OCI-LY1 (cell line): ENCODE results near the gene PTP4A2.

ENCODE experiments used
- H2AFZ ChIP-seq: fragments of 200-600 bp; sonication (generic), shearing (Covaris generic); 2 replicates; pipeline ENCODE4 v1.6.0; 2014; ENCODE audit warnings: antibody characterized with exemption, mild to moderate bottlenecking, low read length
- H3F3A ChIP-seq: fragments of 200-600 bp; sonication (generic), shearing (Covaris generic); 2 replicates; pipeline ENCODE4 v1.6.0; 2014; ENCODE audit warnings: mild to moderate bottlenecking, antibody characterized with exemption, low read length, moderate library complexity; ENCODE audit not compliant: insufficient read depth
- H3K27ac ChIP-seq: fragments of 200-600 bp; sonication (generic); 2 replicates; pipeline ENCODE4 v1.5.1; 2014; ENCODE audit warnings: low read length, mixed run types, mild to moderate bottlenecking, low read depth; ENCODE audit not compliant: poor library complexity, severe bottlenecking
- H3K27me3 ChIP-seq: fragments of 200-600 bp; sonication (generic); 2 replicates; pipeline ENCODE4 v1.6.0; 2014; ENCODE audit warnings: antibody characterized with exemption, mild to moderate bottlenecking, low read length, moderate library complexity; ENCODE audit not compliant: insufficient read depth
- H3K36me3 ChIP-seq: fragments of 200-600 bp; sonication (generic); 2 replicates; pipeline ENCODE4 v1.6.1; 2014; ENCODE audit warnings: mild to moderate bottlenecking, antibody characterized with exemption, low read length, moderate library complexity, mixed read lengths; ENCODE audit not compliant: insufficient read depth
- H3K4me1 ChIP-seq: fragments of 200-600 bp; sonication (generic); 2 replicates; pipeline ENCODE4 v1.5.1; 2014; ENCODE audit warnings: mild to moderate bottlenecking, low read length, moderate library complexity; ENCODE audit not compliant: insufficient read depth, severe bottlenecking
- H3K4me2 ChIP-seq: fragments of 200-600 bp; sonication (generic), shearing (Covaris generic); 2 replicates; pipeline ENCODE4 v1.6.1; 2014; ENCODE audit warnings: low read length
- H3K4me3 ChIP-seq: fragments of 200-600 bp; sonication (generic); 2 replicates; pipeline ENCODE4 v1.5.1; 2014; ENCODE audit warnings: low read length, low read depth, mild to moderate bottlenecking, mixed read lengths; ENCODE audit not compliant: poor library complexity, severe bottlenecking
- H3K79me2 ChIP-seq: fragments of 200-600 bp; shearing (Covaris generic); 2 replicates; pipeline ENCODE4 v1.6.1; 2016; ENCODE audit warnings: mixed run types, low read length, mixed read lengths; ENCODE audit not compliant: insufficient read depth
- H3K9ac ChIP-seq: fragments of 200-600 bp; sonication (generic), shearing (Covaris generic); 2 replicates; pipeline ENCODE4 v1.6.1; 2014; ENCODE audit warnings: mild to moderate bottlenecking, low read length, mixed read lengths
- H3K9me2 ChIP-seq: fragments of 200-600 bp; sonication (generic), shearing (Covaris generic); 2 replicates; pipeline ENCODE4 v1.6.1; 2014; ENCODE audit warnings: low read depth, mild to moderate bottlenecking, low read length, mixed read lengths
- H3K9me3 ChIP-seq: fragments of 200-600 bp; shearing (Covaris generic); 2 replicates; pipeline ENCODE4 v1.6.1; 2014; ENCODE audit warnings: low read length, mixed read lengths
- H4K20me1 ChIP-seq: fragments of 200-600 bp; sonication (generic), shearing (Covaris generic); 2 replicates; pipeline ENCODE4 v1.6.0; 2016; ENCODE audit warnings: mild to moderate bottlenecking, low read length; ENCODE audit not compliant: insufficient read depth
- EZH2 ChIP-seq: fragments of 200-600 bp; sonication (generic), shearing (Covaris generic); IDR thresholded peaks from 2 replicates; pipeline ENCODE4 v1.8.0; 2017; ENCODE audit warnings: borderline replicate concordance, mixed run types, mild to moderate bottlenecking, antibody characterized with exemption, low read length, moderate library complexity, mixed read lengths
- TF ChIP-seq, protein P1 (sequence below): fragments of 200-600 bp; sonication (generic), shearing (Covaris generic); IDR thresholded peaks from 2 replicates; pipeline ENCODE4 v1.5.1; 2017; ENCODE audit warnings: mild to moderate bottlenecking, antibody characterized with exemption, low read length, moderate library complexity, mixed read lengths

Gene PTP4A2

GRCh38 chr1:31913968-31914367, 24.2 kb downstream of the PTP4A2 start:
- Histone ChIP-seq H3K79me2 (peaks cover 52% of the 10 kb centered on the region), H3F3A (no peaks in the 10 kb centered on the region; the same call in 1 of the 2 replicates), H3K27me3 (no peaks in the 10 kb centered on the region), H3K9ac (no peak overlapping the region), H3K27ac (no peak overlapping the region), H4K20me1 (no peaks in the 10 kb centered on the region), H3K9me3 (no peaks in the 10 kb centered on the region), H3K4me1 (no peaks in the 10 kb centered on the region), H2AFZ (no peak overlapping the region), H3K9me2 (no peaks in the 10 kb centered on the region), H3K36me3 (peaks cover 96% of the 10 kb centered on the region), H3K4me2 (no peak overlapping the region), H3K4me3 (no peak overlapping the region)
- TF ChIP-seq EZH2, result no peak
- TF ChIP-seq, protein P1, sequence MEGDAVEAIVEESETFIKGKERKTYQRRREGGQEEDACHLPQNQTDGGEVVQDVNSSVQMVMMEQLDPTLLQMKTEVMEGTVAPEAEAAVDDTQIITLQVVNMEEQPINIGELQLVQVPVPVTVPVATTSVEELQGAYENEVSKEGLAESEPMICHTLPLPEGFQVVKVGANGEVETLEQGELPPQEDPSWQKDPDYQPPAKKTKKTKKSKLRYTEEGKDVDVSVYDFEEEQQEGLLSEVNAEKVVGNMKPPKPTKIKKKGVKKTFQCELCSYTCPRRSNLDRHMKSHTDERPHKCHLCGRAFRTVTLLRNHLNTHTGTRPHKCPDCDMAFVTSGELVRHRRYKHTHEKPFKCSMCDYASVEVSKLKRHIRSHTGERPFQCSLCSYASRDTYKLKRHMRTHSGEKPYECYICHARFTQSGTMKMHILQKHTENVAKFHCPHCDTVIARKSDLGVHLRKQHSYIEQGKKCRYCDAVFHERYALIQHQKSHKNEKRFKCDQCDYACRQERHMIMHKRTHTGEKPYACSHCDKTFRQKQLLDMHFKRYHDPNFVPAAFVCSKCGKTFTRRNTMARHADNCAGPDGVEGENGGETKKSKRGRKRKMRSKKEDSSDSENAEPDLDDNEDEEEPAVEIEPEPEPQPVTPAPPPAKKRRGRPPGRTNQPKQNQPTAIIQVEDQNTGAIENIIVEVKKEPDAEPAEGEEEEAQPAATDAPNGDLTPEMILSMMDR, result no peak

DNA sequence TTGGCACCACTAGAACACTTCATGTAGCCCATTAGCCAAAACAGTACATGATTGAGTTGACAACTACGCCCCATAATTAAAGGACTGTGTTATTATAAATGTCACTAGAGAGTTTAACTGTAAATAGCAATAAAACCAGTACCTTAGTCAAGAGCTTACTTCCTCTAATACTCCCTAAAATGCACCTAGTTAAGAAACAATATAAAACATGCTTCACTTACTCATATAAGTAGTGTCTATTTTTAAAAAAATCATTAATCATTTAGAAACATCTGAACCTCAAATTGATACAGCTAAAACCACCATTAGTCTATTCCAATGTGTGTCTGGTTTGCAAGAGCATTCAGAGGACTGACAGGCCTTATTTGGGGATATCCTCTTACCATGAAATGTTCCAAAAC, 25.3 kb downstream of the PTP4A2 start:
- Histone ChIP-seq H3K4me1 (no peaks in the 10 kb centered on the region), H4K20me1 (no peaks in the 10 kb centered on the region), H3K27me3 (no peaks in the 10 kb centered on the region), H3K4me2 (no peak overlapping the region), H3K9ac (no peak overlapping the region), H3K4me3 (no peak overlapping the region), H3K36me3 (peaks cover 93% of the 10 kb centered on the region), H3K79me2 (peaks cover 41% of the 10 kb centered on the region), H3K9me3 (no peaks in the 10 kb centered on the region), H3K9me2 (no peaks in the 10 kb centered on the region), H3F3A (no peaks in the 10 kb centered on the region; the same call in 1 of the 2 replicates), H2AFZ (no peak overlapping the region), H3K27ac (no peak overlapping the region)
- no peak for TF ChIP-seq EZH2
- TF ChIP-seq, protein P1, result no peak

- TF ChIP-seq, protein P1, result no peak
- no peak for TF ChIP-seq EZH2
- H3K36me3 ChIP-seq, result peaks cover 95% of the 10 kb centered on the region
- no peaks in the 10 kb centered on the region for H3K9me3 ChIP-seq
- H4K20me1 ChIP-seq, result no peaks in the 10 kb centered on the region
- H3K4me2 ChIP-seq, result no peak overlapping the region
- no peak overlapping the region for H3K4me3 ChIP-seq
- no peaks in the 10 kb centered on the region for H3K9me2 ChIP-seq
- H3K4me1 ChIP-seq, result no peaks in the 10 kb centered on the region
- no peak overlapping the region for H2AFZ ChIP-seq
- no peak overlapping the region for H3K27ac ChIP-seq
- H3K9ac ChIP-seq, result no peak overlapping the region
- no peaks in the 10 kb centered on the region; the same call in 1 of the 2 replicates for H3F3A ChIP-seq
- peaks cover 37% of the 10 kb centered on the region for H3K79me2 ChIP-seq
- H3K27me3 ChIP-seq, result no peaks in the 10 kb centered on the region
Observed at GRCh38 chr1:31911994-31912780, 26.0 kb downstream of the PTP4A2 start.
